B cell (primary cell): ENCODE data around the gene KRTDAP. TPM values are rescaled to one million over a fixed set of nuclear protein-coding genes. Genes with fewer than 3 reads are reported as not detected.

Experiments used
- ATAC-seq: fragments of 200-7000 bp; cut with Tn5 transposase; one replicate; pipeline ENCODE4 v1.10.0; 2021; ENCODE audit warnings: low read depth, mild to moderate bottlenecking, moderate number of reproducible peaks, moderate library complexity
- CTCF ChIA-PET: fragments of 350-600 bp; sonication (Branson Sonifier 250); formaldehyde crosslinking; loops from one replicate; lab custom pipeline; 2021; ENCODE audit warnings: antibody characterized with exemption, inconsistent platforms; lab: Charles Lee
- POLR2A ChIA-PET: fragments of 350-600 bp; sonication (Branson Sonifier 250); formaldehyde crosslinking; loops from one replicate; lab custom pipeline; 2021; ENCODE audit warnings: antibody characterized with exemption; lab: Charles Lee
- DNase-seq: peaks from one replicate; pipeline ENCODE4 v3.0.0; 2013
- H2AFZ ChIP-seq: 2 replicates; pipeline ENCODE4 v1.6.1; 2012; ENCODE audit warnings: mild to moderate bottlenecking, low read depth, low read length; ENCODE audit not compliant: insufficient read depth, poor library complexity, severe bottlenecking
- H3K27ac ChIP-seq, 2 donors: 1 replicate in 1 of 2; 2 replicates in 1 of 2; pipeline ENCODE4 v1.5.1; 2012 to 2013; ENCODE audit warnings: low read length in 2 of 2, mild to moderate bottlenecking in 2 of 2, moderate library complexity in 1 of 2
- H3K27me3 ChIP-seq, 4 experiments: fragments of 200-600 bp in 1 of 4; sonication (generic) in 1 of 4; replicated peaks in 1 of 4; 1 replicate in 2 of 4; 2 replicates in 2 of 4; pipeline versions ENCODE4 v1.6.1 to v1.7.0; 2013 to 2016; ENCODE audit warnings: low read length in 3 of 4, mild to moderate bottlenecking in 2 of 4, mixed read lengths in 1 of 4, moderate library complexity in 1 of 4; ENCODE audit not compliant: insufficient read depth in 4 of 4, control insufficient read depth in 3 of 4; ENCODE audit errors: control extremely low read depth in 1 of 4
- H3K36me3 ChIP-seq, 2 experiments: replicated peaks in 1 of 2; 1 replicate in 1 of 2; 2 replicates in 1 of 2; pipeline versions ENCODE4 v1.6.1 to v1.7.1; 2013; ENCODE audit warnings: low read length in 1 of 2; ENCODE audit not compliant: insufficient read depth in 2 of 2, control insufficient read depth in 1 of 2; ENCODE audit errors: control extremely low read depth in 1 of 2, extremely low read depth in 1 of 2
- H3K4me1 ChIP-seq, 2 donors: fragments of 200-600 bp in 1 of 2; sonication (generic) in 1 of 2; 1 replicate in 1 of 2; 2 replicates in 1 of 2; pipeline versions ENCODE4 v1.5.1 to v1.6.1; 2013 to 2017; ENCODE audit warnings: low read length in 2 of 2; ENCODE audit not compliant: control insufficient read depth in 2 of 2, insufficient read depth in 2 of 2
- H3K4me2 ChIP-seq: replicated peaks from 2 replicates; pipeline ENCODE3; 2012; ENCODE audit warnings: mild to moderate bottlenecking, low read depth, low read length; ENCODE audit not compliant: poor library complexity, severe bottlenecking
- H3K4me3 ChIP-seq, 5 experiments: fragments of 200-600 bp in 1 of 5; sonication (generic) in 1 of 5; 1 replicate in 3 of 5; 2 replicates in 2 of 5; pipeline versions ENCODE4 v1.5.1 to v1.7.0; 2011 to 2016; ENCODE audit warnings: low read length in 4 of 5, mild to moderate bottlenecking in 4 of 5, low read depth in 2 of 5, control low read depth in 1 of 5, moderate library complexity in 1 of 5; ENCODE audit not compliant: insufficient read depth in 1 of 5; ENCODE audit errors: control extremely low read depth in 1 of 5, extremely low read depth in 1 of 5
- H3K79me2 ChIP-seq: fragments of 200-600 bp; sonication (generic); one replicate; pipeline ENCODE4 v1.6.0; 2016; ENCODE audit warnings: low read length; ENCODE audit not compliant: control insufficient read depth, insufficient read depth
- H3K9ac ChIP-seq: fragments of 200-600 bp; sonication (generic); 2 replicates; pipeline ENCODE4 v1.6.1; 2017; ENCODE audit warnings: mild to moderate bottlenecking, low read length, moderate library complexity
- H3K9me3 ChIP-seq, 3 donors: one replicate each; pipeline versions ENCODE4 v1.6.1 to v1.7.1; 2013; ENCODE audit warnings: low read length in 2 of 3; ENCODE audit not compliant: control insufficient read depth in 2 of 3, insufficient read depth in 1 of 3; ENCODE audit errors: control extremely low read depth in 1 of 3
- H4K20me1 ChIP-seq: 2 replicates; pipeline ENCODE4 v1.6.0; 2012; ENCODE audit warnings: mild to moderate bottlenecking, low read length; ENCODE audit not compliant: insufficient read depth, control insufficient read depth, poor library complexity, severe bottlenecking
- H3K27ac Mint-ChIP-seq: one replicate; pipeline ENCODE4 v1.8.0; 2021; ENCODE audit warnings: mixed read lengths
- H3K27me3 Mint-ChIP-seq: one replicate; pipeline ENCODE4 v1.8.0; 2021; ENCODE audit warnings: mixed read lengths
- H3K4me1 Mint-ChIP-seq: one replicate; pipeline ENCODE4 v1.8.0; 2021; ENCODE audit warnings: mixed read lengths
- H3K4me3 Mint-ChIP-seq: one replicate; pipeline ENCODE4 v1.8.0; 2021; ENCODE audit warnings: mixed read lengths
- H3K9me3 Mint-ChIP-seq: one replicate; pipeline ENCODE4 v1.8.0; 2022; ENCODE audit warnings: mixed read lengths; ENCODE audit not compliant: insufficient read depth
- CTCF ChIP-seq: fragments of 200-600 bp; IDR thresholded peaks from one replicate; pipeline ENCODE4 v1.8.0; 2022; ENCODE audit warnings: antibody characterized with exemption, mild to moderate bottlenecking
- EZH2 ChIP-seq: IDR thresholded peaks from 2 replicates; pipeline ENCODE4 v1.6.1; 2012; ENCODE audit warnings: borderline replicate concordance, low read depth, mild to moderate bottlenecking, moderate library complexity, low read length; ENCODE audit not compliant: insufficient read depth, poor library complexity, severe bottlenecking
- WGBS: methylation state at CpG from one replicate; pipeline ENCODE4 v1.1.5; 2013; ENCODE audit warnings: missing lambda C conversion rate; ENCODE audit not compliant: insufficient coverage; 5-methylcytosine and 5-hydroxymethylcytosine counted together
- intact Hi-C: fragments of 100-400 bp; cut with micrococcal nuclease; formaldehyde crosslinking; loops from one replicate; pipeline ENCODE4 v1.10.0; 2022
- polyA plus RNA-seq: library from polyadenylated mRNA; depleted of rRNA; stranded (reverse); fragments of >200 nt; gene quantifications from 2 replicates; pipeline ENCODE4 v1.2.3, GENCODE V29; 2012
- total RNA-seq, 2 donors: library from RNA; stranded (reverse); fragments of 120-200 nt in 1 of 2; gene quantifications; 1 replicate in 1 of 2; 2 replicates in 1 of 2; pipeline versions ENCODE4 v1.2.3 to v1.2.4, GENCODE V29; 2013 to 2022

Gene KRTDAP
- total and polyA plus RNA-seq, 2 donors (not counting 1 experiment from before 2014, with no cell fraction given) = not detected

- H3K4me1 ChIP-seq = peaks cover 19 to 21% of the 10 kb centered on the region in 2 donors
- Mint-ChIP-seq H3K4me1 (peaks cover 19% of the 10 kb centered on the region), H3K27me3 (peaks cover 46% of the 10 kb centered on the region), H3K9me3 (no peaks in the 10 kb centered on the region), H3K4me3 (no peak overlapping the region), H3K27ac (no peak overlapping the region)
- H3K9ac ChIP-seq = no peak overlapping the region
- no peak overlapping the region for H3K4me2 ChIP-seq
- no peak for TF ChIP-seq CTCF
- no peak for TF ChIP-seq EZH2
- no peak overlapping the region for H3K27ac ChIP-seq
- H3K4me3 ChIP-seq = no peak overlapping the region
- H3K9me3 ChIP-seq = peaks cover 0 to 11% (median 0%) of the 10 kb centered on the region in 3 donors
- POLR2A ChIA-PET = no interaction called here
- H3K79me2 ChIP-seq = no peaks in the 10 kb centered on the region
- no peak overlapping the region for H2AFZ ChIP-seq
- H4K20me1 ChIP-seq = no peaks in the 10 kb centered on the region
- ATAC-seq = no peak
- no peaks in the 10 kb centered on the region for H3K36me3 ChIP-seq
- WGBS = 100% methylated on average over 4 of the region's 7 CpGs
- no peak for DNase-seq
- intact Hi-C loops = no loop called here
- CTCF ChIA-PET = interaction anchor here (1.1 to 3.9 kb wide), 8 partner anchors 9 to 179 kb away, joined by 3 to 24 read pairs (median 10); no protein-coding TSS in a partner anchor
- H3K27me3 ChIP-seq = peaks cover 0 to 64% (median 11%) of the 10 kb centered on the region in 4 experiments
Observed at GRCh38 chr19:35511337-35511736, 21.1 kb upstream of the KRTDAP start.

GRCh38 chr19:35510626-35510964 is 20.3 kb upstream of the KRTDAP start:
- DNase-seq (no peak), ATAC-seq (no peak)
- TF ChIP-seq EZH2 = no peak
- TF ChIP-seq CTCF = peak; percentile 66
- Histone ChIP-seq H4K20me1 (no peaks in the 10 kb centered on the region), H3K4me3 (peak overlapping the region in 1 of 5 experiments; percentile 62), H3K27me3 (peaks cover 0 to 70% (median 11%) of the 10 kb centered on the region in 4 experiments), H3K9ac (peak overlapping the region; percentile 50), H3K79me2 (no peaks in the 10 kb centered on the region), H3K36me3 (no peaks in the 10 kb centered on the region), H3K27ac (no peak overlapping the region), H3K4me1 (peaks cover 19 to 21% of the 10 kb centered on the region in 2 donors), H2AFZ (peak overlapping the region; percentile 79), H3K9me3 (peaks cover 0 to 11% (median 0%) of the 10 kb centered on the region in 3 donors), H3K4me2 (peak overlapping the region; percentile 79)
- intact Hi-C loops = no loop called here
- Mint-ChIP-seq H3K9me3 (no peaks in the 10 kb centered on the region), H3K27me3 (peaks cover 54% of the 10 kb centered on the region), H3K4me3 (peak overlapping the region; percentile 76), H3K4me1 (peaks cover 19% of the 10 kb centered on the region), H3K27ac (no peak overlapping the region)
- ChIA-PET POLR2A (interaction anchor here (0.7 kb wide), 1 partner anchor 695 kb away, joined by 3 read pairs; no protein-coding TSS in a partner anchor), CTCF (interaction anchor here (0.8 to 3.9 kb wide), 23 partner anchors 10 to 208 kb away, joined by 3 to 24 read pairs (median 4); partner anchors contain the start of gene KRTDAP)
- WGBS = 22% methylated on average over 12 of the region's 15 CpGs
